Stomach (tissue), 19 donors: ENCODE data around the gene EGFLAM. TPM values are rescaled to one million over a fixed set of nuclear protein-coding genes. Genes with fewer than 3 reads are reported as not detected.

Source experiments
- DNase-seq, 2 donors: peaks; one replicate each; pipeline versions ENCODE4 v3.0.0 to v3.0.0-alpha.2; 2013 to 2019
- H3K27ac ChIP-seq, 5 donors: fragments of 200-600 bp in 4 of 5; sonication (generic) in 4 of 5; one replicate each; pipeline ENCODE4 v1.5.1; 2013 to 2019; ENCODE audit warnings: mild to moderate bottlenecking in 1 of 5, moderate library complexity in 1 of 5
- H3K27me3 ChIP-seq, 3 donors: fragments of 200-600 bp; sonication (generic); one replicate each; pipeline ENCODE4 v1.5.1; 2017 to 2019; ENCODE audit warnings: mixed run types in 1 of 3
- H3K36me3 ChIP-seq, 4 donors: fragments of 200-600 bp; sonication (generic); 1 replicate in 3 of 4; 2 replicates in 1 of 4; pipeline ENCODE4 v1.5.1; 2016 to 2019
- H3K4me1 ChIP-seq, 4 donors: fragments of 200-600 bp; sonication (generic); one replicate each; pipeline ENCODE4 v1.5.1; 2016 to 2019
- H3K4me3 ChIP-seq, 4 donors: fragments of 200-600 bp; sonication (generic) in 3 of 4; one replicate each; pipeline ENCODE4 v1.5.1; 2016 to 2019; ENCODE audit warnings: mild to moderate bottlenecking in 1 of 4
- H3K9me3 ChIP-seq, 4 donors: fragments of 200-600 bp; sonication (generic); one replicate each; pipeline ENCODE4 v1.5.1; 2016 to 2019
- EP300 ChIP-seq: sonication (generic); formaldehyde crosslinking; IDR thresholded peaks from one replicate; pipeline ENCODE4 v1.6.1; 2017; ENCODE audit warnings: antibody characterized with exemption
- POLR2A ChIP-seq, 4 donors: fragments of 450-650 bp; IDR thresholded peaks; one replicate each; pipeline ENCODE4 v1.6.1; 2016; ENCODE audit warnings: antibody characterized with exemption in 4 of 4, control low read depth in 2 of 4, mild to moderate bottlenecking in 1 of 4, moderate library complexity in 1 of 4
- POLR2AphosphoS5 ChIP-seq, 3 donors: sonication (generic); formaldehyde crosslinking; IDR thresholded peaks; one replicate each; pipeline ENCODE4 v1.6.1; 2016; ENCODE audit warnings: antibody characterized with exemption in 3 of 3
- WGBS, 5 donors: extraction: QIAGEN DNeasy Blood & Tissue Kit in 3 of 5; methylation state at CpG; one replicate each; pipeline versions ENCODE4 v1.1.5 to v1.1.7; 2013 to 2018; 5-methylcytosine and 5-hydroxymethylcytosine counted together
- intact Hi-C: fragments of 100-400 bp; cut with DNase I; formaldehyde crosslinking; loops from one replicate; pipeline ENCODE4 v1.15.1; 2023; ENCODE audit warnings: low total_unique reads
- long read RNA-seq, 10 donors: transcript quantifications; one replicate each; lab custom pipeline, GENCODE V29; 2026
- polyA plus RNA-seq, 3 donors: library from polyadenylated mRNA; stranded (reverse); fragments of 200-250 nt; gene quantifications; one replicate each; pipeline ENCODE4 v1.2.3, GENCODE V29; 2013
- total RNA-seq, 5 donors: library from RNA; depleted of rRNA; stranded (reverse); fragments of >200 nt; gene quantifications; one replicate each; pipeline versions ENCODE4 v1.1.0 to v1.2.3, GENCODE V29; 2014 to 2016
- TF ChIP-seq, protein P1 (sequence below), 7 experiments: fragments of 450-650 bp in 4 of 7; fragments of 200-600 bp in 3 of 7; sonication (generic) in 3 of 7; IDR thresholded peaks; one replicate each; pipeline ENCODE4 v1.5.1; 2016 to 2019; ENCODE audit warnings: antibody characterized with exemption in 7 of 7, control low read depth in 2 of 7, mild to moderate bottlenecking in 1 of 7
- donor health status: healthy with polysubstance abuse.
- donor health status: Bipolar disorder and iron deficiency.
- donor health status: healthy.

EGFLAM gene
- total RNA-seq (1 to 10 TPM in 2 of 5 donors, not detected in 3; 1.4 to 5.9 TPM), polyA plus RNA-seq (1 to 10 TPM in 1 of 3 donors, under 1 TPM in 2; 0.61 to 1.6 (median 1.00) TPM)
- long read RNA-seq, donor 1, result 0 reads
- long read RNA-seq, donor 2, partial matches to known transcripts, result 0 of 1 reads
- long read RNA-seq, donor 2, other reads (novel, unspliced or antisense), result 0 of 1 reads
- long read RNA-seq, donor 3, partial matches to known transcripts, result 0 of 1 reads
- long read RNA-seq, donor 3, other reads (novel, unspliced or antisense), result 0 of 1 reads
- long read RNA-seq, donor 4, result 0 reads
- long read RNA-seq, donor 5, partial matches to known transcripts, result 0 of 2 reads
- long read RNA-seq, donor 5, other reads (novel, unspliced or antisense), result 0 of 2 reads
- long read RNA-seq, donor 6, transcript EGFLAM-205 (6 exons, 1,299 nt), result major isoform, 5 of 6 reads
- long read RNA-seq, donor 6, partial matches to known transcripts, result 0 of 6 reads
- long read RNA-seq, donor 6, other reads (novel, unspliced or antisense), result 0 of 6 reads
- long read RNA-seq, donor 7, partial matches to known transcripts, result 0 of 2 reads
- long read RNA-seq, donor 7, other reads (novel, unspliced or antisense), result 0 of 2 reads
- long read RNA-seq, donor 8, partial matches to known transcripts, result 0 of 2 reads
- long read RNA-seq, donor 8, other reads (novel, unspliced or antisense), result 0 of 2 reads
- long read RNA-seq, donor 9, partial matches to known transcripts, result 0 of 3 reads
- long read RNA-seq, donor 9, other reads (novel, unspliced or antisense), result 0 of 3 reads
- long read RNA-seq, donor 10, result 0 reads

DNA sequence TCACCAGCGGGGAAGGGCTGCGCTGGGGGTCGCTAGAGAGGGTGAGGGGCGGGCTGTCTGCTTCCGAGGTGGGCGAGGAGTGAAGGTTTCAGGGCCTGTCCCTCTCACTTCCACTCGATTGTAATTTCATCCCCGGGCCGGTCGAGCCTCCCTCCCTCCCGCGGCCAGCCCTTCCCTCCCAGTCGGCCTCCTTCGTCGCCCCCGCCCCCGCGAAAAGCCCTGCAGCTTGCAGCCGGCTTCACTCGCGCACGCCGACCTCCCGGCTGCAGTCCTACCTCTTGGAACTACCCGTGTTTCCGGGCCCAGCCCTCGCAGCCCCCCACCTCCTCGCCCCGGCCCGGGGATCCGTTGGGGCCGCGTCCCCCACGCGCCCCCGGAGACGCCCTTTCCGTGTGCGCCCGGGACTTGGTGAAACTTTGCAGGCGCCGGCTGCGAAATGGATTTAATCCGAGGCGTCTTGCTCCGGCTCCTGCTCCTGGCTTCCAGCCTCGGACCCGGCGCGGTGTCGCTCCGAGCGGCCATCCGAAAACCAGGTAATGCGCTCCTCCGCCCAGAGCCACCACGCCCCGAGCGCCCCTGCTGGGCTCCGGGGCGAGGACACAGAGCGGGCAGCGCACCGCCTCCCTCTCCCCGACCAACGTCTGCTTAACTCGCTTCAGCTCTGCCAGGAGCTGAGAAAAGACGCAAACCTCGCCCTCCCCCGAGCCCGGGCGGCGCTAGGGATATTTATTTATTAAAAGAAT, at the start of gene EGFLAM:
TSS of gene EGFLAM (plus strand) at position 241 of the 743 bp plus-strand sequence. CDS start at position 437, 196 bp downstream.
- peak in 1 of 2 donors; percentile 69 for DNase-seq
- intact Hi-C loops, result no loop called here
- Histone ChIP-seq H3K4me3 (peak within 1 kb of the TSS; percentile 42 to 58 (median 54)), H3K4me1 (peaks cover 13 to 28% (median 21%) of the 10 kb centered on the region in 4 donors), H3K27ac (peak within 1 kb of the TSS in 1 of 5 donors; percentile 51), H3K27me3 (peaks cover 14 to 71% (median 33%) of the 10 kb centered on the region in 3 donors), H3K36me3 (no peaks in the 10 kb centered on the region), H3K9me3 (peaks cover 0 to 6% (median 0%) of the 10 kb centered on the region in 4 donors)
- TF ChIP-seq EP300, result no peak
- no peak for TF ChIP-seq POLR2AphosphoS5 (IDR thresholded peaks at IDR 0.05)
- TF ChIP-seq, protein P1, sequence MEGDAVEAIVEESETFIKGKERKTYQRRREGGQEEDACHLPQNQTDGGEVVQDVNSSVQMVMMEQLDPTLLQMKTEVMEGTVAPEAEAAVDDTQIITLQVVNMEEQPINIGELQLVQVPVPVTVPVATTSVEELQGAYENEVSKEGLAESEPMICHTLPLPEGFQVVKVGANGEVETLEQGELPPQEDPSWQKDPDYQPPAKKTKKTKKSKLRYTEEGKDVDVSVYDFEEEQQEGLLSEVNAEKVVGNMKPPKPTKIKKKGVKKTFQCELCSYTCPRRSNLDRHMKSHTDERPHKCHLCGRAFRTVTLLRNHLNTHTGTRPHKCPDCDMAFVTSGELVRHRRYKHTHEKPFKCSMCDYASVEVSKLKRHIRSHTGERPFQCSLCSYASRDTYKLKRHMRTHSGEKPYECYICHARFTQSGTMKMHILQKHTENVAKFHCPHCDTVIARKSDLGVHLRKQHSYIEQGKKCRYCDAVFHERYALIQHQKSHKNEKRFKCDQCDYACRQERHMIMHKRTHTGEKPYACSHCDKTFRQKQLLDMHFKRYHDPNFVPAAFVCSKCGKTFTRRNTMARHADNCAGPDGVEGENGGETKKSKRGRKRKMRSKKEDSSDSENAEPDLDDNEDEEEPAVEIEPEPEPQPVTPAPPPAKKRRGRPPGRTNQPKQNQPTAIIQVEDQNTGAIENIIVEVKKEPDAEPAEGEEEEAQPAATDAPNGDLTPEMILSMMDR (IDR thresholded peaks at IDR 0.05), result peak in 1 of 7 experiments; percentile 10
- no peak for TF ChIP-seq POLR2A (IDR thresholded peaks at IDR 0.05)
- WGBS, 5 donors, result 0 to 2% (median 2%) methylated on average over 23 to 73 of the region's 73 CpGs

DNA sequence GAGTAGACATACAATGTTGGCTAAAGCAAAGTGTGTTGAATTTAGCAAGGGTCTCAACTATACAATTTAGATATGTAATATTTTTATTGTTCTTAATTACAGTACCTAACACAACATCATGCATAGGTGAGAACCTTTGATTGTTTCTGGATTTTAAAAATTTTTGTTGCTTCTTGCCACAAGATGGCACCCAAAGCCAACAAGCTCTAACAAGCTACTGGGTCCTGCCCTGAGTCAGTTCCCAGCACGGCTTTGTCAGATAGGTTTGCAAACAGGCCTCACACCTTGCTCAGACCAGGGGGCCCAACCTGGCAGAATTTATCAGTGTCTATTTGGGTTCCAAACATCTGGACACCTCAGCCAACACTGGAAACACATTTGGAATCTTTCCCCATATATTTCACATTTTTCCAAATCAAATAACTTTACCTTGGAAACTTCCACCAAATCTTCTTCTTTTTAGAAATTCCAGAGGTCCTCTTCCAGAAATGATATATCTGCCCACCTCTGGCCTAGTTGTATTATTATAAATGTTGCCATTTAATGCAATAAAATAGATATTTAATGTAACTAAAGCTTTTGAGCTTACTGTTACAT, 49.5 kb upstream of the EGFLAM start:
- no peak overlapping the region for H3K4me3 ChIP-seq
- peak in 1 of 2 donors; percentile 74 for DNase-seq
- 3 to 16% (median 14%) methylated on average over 1 of the region's 1 CpG for WGBS, 5 donors
- TF ChIP-seq, protein P1 (IDR thresholded peaks at IDR 0.05), result no peak
- TF ChIP-seq EP300 (no peak), POLR2A (IDR thresholded peaks at IDR 0.05) (no peak), POLR2AphosphoS5 (IDR thresholded peaks at IDR 0.05) (no peak)
- no peaks in the 10 kb centered on the region for H3K9me3 ChIP-seq
- H3K27ac ChIP-seq, result no peak overlapping the region
- no peaks in the 10 kb centered on the region for H3K36me3 ChIP-seq
- intact Hi-C loops, result no loop called here
- no peaks in the 10 kb centered on the region for H3K4me1 ChIP-seq
- H3K27me3 ChIP-seq, result peaks cover 0 to 9% (median 0%) of the 10 kb centered on the region in 3 donors

DNA sequence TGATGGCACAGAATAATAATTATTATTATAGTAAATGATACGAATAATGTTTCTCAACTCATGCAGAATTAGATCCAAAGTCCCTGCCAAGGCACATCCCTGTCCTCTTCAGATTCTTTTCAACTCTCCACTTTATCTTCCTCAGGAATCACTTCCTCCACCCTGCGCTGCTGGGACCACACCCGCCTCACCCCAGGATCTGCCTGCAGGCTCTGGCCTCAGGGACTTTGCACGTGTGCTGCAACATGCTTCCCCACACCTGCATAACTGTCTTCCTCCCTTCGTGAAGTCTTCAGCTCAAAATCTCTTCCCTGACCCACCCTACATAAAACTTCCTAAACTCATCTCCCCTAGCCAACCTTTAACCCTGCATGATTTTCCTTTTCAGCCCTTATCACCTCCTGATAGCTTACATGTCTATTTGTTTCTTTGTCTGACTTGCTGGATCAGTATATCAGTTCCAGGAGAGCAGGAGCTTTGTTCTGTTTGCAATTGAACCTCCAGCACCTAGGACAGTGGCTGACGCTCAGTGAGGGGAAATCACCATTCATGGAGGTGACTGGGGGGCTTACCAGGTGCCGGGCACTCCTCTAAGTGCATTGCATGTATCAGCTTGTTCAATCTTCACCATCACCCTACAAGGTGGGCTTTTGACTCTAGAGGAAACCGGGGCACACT, 47.5 kb upstream of the EGFLAM start:
- no peak for DNase-seq
- WGBS, 5 donors, result 59 to 72% (median 65%) methylated on average over 8 of the region's 8 CpGs

More for the DNA sequence above, 47.5 kb upstream of the EGFLAM start:
- Histone ChIP-seq H3K4me3 (no peak overlapping the region), H3K4me1 (no peaks in the 10 kb centered on the region), H3K27ac (no peak overlapping the region), H3K36me3 (no peaks in the 10 kb centered on the region), H3K27me3 (no peaks in the 10 kb centered on the region), H3K9me3 (no peaks in the 10 kb centered on the region)
- TF ChIP-seq POLR2AphosphoS5 (IDR thresholded peaks at IDR 0.05) (no peak), POLR2A (IDR thresholded peaks at IDR 0.05) (no peak), EP300 (no peak)
- TF ChIP-seq, protein P1 (IDR thresholded peaks at IDR 0.05), result no peak
- intact Hi-C loops, result no loop called here
